Mucosa of stomach (tissue), 1 donor: ENCODE measurements around the gene IDI1.
"Not testable (repeated sequence)": the region's sequence is repeated elsewhere in the genome, so short reads cannot be mapped to it uniquely, and the experiment has no call there.

ENCODE experiments used
- H3K27me3 ChIP-seq: one replicate; pipeline ENCODE4 v1.7.0; 2013; ENCODE audit warnings: mild to moderate bottlenecking, low read length; ENCODE audit not compliant: control insufficient read depth, insufficient read depth
- H3K36me3 ChIP-seq: one replicate; pipeline ENCODE4 v1.7.0; 2013; ENCODE audit warnings: low read length; ENCODE audit not compliant: control insufficient read depth, insufficient read depth
- H3K4me1 ChIP-seq: one replicate; pipeline ENCODE4 v1.7.0; 2013; ENCODE audit warnings: mild to moderate bottlenecking, low read length; ENCODE audit not compliant: control insufficient read depth, insufficient read depth
- H3K4me3 ChIP-seq: one replicate; pipeline ENCODE4 v1.7.0; 2013; ENCODE audit warnings: low read length
- H3K9ac ChIP-seq: one replicate; pipeline ENCODE4 v1.7.0; 2013; ENCODE audit warnings: mild to moderate bottlenecking, low read length, moderate library complexity
- H3K9me3 ChIP-seq: one replicate; pipeline ENCODE4 v1.7.0; 2013; ENCODE audit warnings: mild to moderate bottlenecking, low read length, moderate library complexity; ENCODE audit not compliant: control insufficient read depth
- donor health status: Pancreatic carcinoma.

The IDI1 gene

GRCh38 chr10:1022413-1022812 lies 26.5 kb downstream of the IDI1 start:
- Histone ChIP-seq H3K9ac (no peak overlapping the region), H3K27me3 (no peaks in the 10 kb centered on the region), H3K4me3 (no peak overlapping the region), H3K4me1 (no peaks in the 10 kb centered on the region), H3K9me3 (no peaks in the 10 kb centered on the region), H3K36me3 (no peaks in the 10 kb centered on the region)

DNA sequence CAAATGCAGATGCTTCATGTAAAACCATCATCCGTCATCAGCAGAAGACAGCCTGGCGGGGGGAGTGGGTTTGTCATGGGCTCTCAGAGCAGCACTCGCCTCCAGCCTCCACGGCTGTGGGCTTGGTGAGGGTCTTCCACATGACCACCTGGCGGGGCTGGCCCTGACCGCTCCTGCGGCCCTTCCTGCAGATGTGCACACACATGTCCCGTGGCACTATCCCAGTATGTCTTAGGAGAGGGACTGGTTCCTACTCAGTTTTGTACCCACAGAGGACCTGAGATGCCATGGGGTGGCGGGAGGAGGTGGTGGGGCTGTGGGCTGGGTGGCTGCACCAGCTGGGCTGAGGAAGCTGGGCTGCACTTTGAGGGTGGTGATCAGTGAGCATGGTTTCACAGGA lies 28.0 kb downstream of the IDI1 start:
- Histone ChIP-seq H3K27me3 (no peaks in the 10 kb centered on the region), H3K9me3 (no peaks in the 10 kb centered on the region), H3K4me3 (no peak overlapping the region), H3K36me3 (peaks cover 5% of the 10 kb centered on the region), H3K9ac (no peak overlapping the region), H3K4me1 (no peaks in the 10 kb centered on the region)

GRCh38 chr10:1020460-1020859 lies 28.5 kb downstream of the IDI1 start:
- H3K4me1 ChIP-seq, result no peaks in the 10 kb centered on the region
- H3K9ac ChIP-seq, result no peak overlapping the region
- no peaks in the 10 kb centered on the region for H3K27me3 ChIP-seq
- H3K9me3 ChIP-seq, result no peaks in the 10 kb centered on the region
- H3K4me3 ChIP-seq, result no peak overlapping the region
- peaks cover 8% of the 10 kb centered on the region for H3K36me3 ChIP-seq

- Histone ChIP-seq H3K36me3 (peaks cover 8% of the 10 kb centered on the region), H3K27me3 (no peaks in the 10 kb centered on the region)
These were observed 29.6 kb downstream of the IDI1 start for GRCh38 chr10:1019362-1019761.

DNA sequence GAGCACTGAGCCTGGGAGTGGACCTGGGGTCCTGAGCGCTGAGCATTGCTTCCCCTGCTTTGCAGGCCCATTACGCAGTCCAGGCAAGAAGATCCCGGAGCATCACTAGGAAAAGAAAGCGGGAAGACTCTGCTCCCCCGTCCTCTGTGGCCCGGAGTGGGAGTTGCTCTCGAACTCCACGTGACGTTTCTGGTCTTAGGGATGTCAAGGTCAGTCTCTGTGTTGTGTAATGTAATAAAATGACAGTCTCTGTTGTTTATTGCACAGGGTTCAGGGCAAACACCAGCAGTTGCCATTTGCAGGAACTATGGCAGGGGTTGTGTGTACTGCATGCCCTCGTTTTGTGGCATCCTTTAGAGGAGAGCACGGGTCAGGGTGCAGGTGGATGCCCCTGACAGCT lies 33.2 kb downstream of the IDI1 start:
- no peak overlapping the region for H3K9ac ChIP-seq
- H3K36me3 ChIP-seq, result peaks cover 8% of the 10 kb centered on the region
- no peaks in the 10 kb centered on the region for H3K27me3 ChIP-seq
- no peaks in the 10 kb centered on the region for H3K9me3 ChIP-seq
- no peaks in the 10 kb centered on the region for H3K4me1 ChIP-seq
- H3K4me3 ChIP-seq, result no peak overlapping the region

More at GRCh38 chr10:1019362-1019761, 29.6 kb downstream of the IDI1 start:
- no peak overlapping the region for H3K4me3 ChIP-seq
- H3K9ac ChIP-seq, result no peak overlapping the region
- H3K4me1 ChIP-seq, result no peaks in the 10 kb centered on the region
- H3K9me3 ChIP-seq, result no peaks in the 10 kb centered on the region

DNA sequence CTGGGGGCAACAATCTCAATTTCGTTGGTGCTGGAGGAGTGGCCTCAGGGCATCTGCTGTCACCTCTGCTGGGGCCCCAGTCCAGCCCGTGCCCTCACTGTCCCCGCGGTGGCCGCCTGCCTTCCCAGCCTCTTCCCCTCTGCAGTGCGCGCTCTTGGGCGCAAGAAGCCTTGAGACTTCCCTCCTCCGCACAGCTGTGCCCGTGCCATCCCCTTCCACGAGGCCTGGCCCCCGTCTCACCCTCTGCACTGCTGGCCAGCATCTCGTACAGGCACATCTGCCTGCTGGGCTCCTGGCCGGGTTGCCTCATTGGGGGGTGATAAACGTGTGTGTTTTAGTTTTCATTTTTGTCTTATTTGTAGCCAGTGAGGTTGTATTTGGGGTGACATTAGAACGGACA lies 37.2 kb downstream of the IDI1 start:
- Histone ChIP-seq H3K4me3 (no peak overlapping the region), H3K4me1 (no peaks in the 10 kb centered on the region), H3K9ac (no peak overlapping the region), H3K9me3 (no peaks in the 10 kb centered on the region), H3K27me3 (no peaks in the 10 kb centered on the region), H3K36me3 (peaks cover 8% of the 10 kb centered on the region)

DNA sequence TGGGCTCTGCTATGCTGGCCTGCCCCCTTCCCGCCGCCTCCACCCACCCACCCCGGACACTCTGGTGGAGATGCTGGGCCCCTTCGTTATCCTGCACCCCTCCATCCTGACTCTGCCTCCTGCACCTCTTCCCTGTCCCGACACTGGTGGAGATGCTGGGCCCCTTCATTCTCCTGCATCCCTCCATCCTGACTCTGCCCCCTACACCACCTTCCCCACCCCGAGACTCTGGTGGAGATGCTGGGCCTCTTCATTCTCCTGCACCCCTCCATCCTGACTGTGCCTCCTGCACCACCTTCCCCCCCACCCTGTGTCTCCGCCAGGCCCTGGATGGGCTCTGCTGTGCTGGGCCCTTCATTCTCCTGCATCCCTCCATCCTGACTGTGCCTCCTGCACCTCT lies 38.2 kb downstream of the IDI1 start:
- peaks cover under 1% of the 10 kb centered on the region for H3K36me3 ChIP-seq

DNA sequence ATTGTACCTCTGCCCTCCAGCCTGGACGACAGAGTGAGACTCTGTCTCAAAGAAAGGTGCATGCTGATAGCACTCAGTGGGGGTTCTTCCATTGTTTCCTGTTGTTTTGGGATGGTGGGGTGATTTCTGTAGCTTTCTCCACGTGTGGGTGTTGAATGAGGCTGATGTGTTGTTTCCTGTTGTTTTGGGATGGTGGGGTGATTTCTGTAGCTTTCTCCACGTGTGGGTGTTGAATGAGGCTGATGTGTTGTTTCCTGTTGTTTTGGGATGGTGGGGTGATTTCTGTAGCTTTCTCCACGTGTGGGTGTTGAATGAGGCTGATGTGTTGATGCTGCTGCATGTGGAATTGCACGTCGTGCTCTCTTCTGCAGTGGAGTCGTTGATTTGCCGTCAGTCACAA lies 39.0 kb downstream of the IDI1 start:
- not testable (repeated sequence) for H3K9me3 ChIP-seq, H3K4me1 ChIP-seq, H3K36me3 ChIP-seq, H3K4me3 ChIP-seq, H3K9ac ChIP-seq, H3K27me3 ChIP-seq

More for the DNA sequence above, 38.2 kb downstream of the IDI1 start:
- H3K27me3 ChIP-seq, result no peaks in the 10 kb centered on the region
- H3K4me1 ChIP-seq, result no peaks in the 10 kb centered on the region
- no peaks in the 10 kb centered on the region for H3K9me3 ChIP-seq
- no peak overlapping the region for H3K4me3 ChIP-seq
- no peak overlapping the region for H3K9ac ChIP-seq

DNA sequence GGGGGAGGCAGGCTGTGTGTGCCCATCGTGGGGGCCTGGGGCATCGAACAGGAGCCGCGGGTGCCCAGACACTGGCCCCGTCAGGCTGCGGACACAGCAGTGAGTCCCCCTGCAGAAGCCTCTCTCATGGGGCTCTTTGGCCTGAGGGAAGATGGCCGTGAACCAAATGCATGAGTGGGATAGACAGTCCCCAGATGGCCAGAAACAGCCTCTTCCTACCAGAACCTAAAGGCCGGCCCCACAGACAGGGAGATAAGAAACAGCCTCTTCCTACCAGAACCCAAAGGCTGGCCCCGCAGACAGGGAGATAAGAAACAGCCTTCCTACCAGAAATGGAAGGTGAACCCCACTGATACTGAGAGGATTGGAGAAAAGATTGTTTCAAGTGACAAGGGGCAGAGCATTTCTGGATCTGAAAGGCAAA lies 39.8 kb downstream of the IDI1 start:
- no peak overlapping the region for H3K4me3 ChIP-seq
- no peaks in the 10 kb centered on the region for H3K4me1 ChIP-seq
- H3K36me3 ChIP-seq, result no peaks in the 10 kb centered on the region
- no peaks in the 10 kb centered on the region for H3K27me3 ChIP-seq
- H3K9me3 ChIP-seq, result no peaks in the 10 kb centered on the region
- no peak overlapping the region for H3K9ac ChIP-seq

- Histone ChIP-seq H3K9me3 (no peaks in the 10 kb centered on the region), H3K4me3 (no peak overlapping the region), H3K9ac (no peak overlapping the region), H3K36me3 (peaks cover 9% of the 10 kb centered on the region), H3K4me1 (no peaks in the 10 kb centered on the region), H3K27me3 (no peaks in the 10 kb centered on the region)
These were observed 41.3 kb downstream of the IDI1 start for GRCh38 chr10:1007583-1007982.

DNA sequence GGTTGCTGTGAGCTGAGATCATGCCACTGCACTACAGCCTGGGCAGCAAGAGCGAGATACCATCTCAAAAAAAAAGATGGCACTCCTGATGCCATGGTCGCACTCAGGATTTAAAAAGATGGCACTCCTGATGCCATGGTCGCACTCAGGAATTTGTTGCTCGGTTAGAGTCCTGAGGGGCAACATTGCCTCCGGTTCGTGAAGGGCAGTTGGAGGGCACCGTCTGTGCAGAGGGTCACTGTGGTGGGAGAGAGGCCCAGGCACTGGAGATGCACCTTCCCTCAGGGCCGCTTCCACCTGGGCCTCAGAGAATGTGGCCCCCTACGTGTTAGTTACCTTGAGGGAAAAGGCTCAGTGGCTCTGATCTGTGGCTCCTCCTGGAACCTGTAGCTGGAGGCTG lies 42.3 kb downstream of the IDI1 start:
- Histone ChIP-seq H3K36me3 (peaks cover 9% of the 10 kb centered on the region), H3K4me3 (no peak overlapping the region), H3K27me3 (no peaks in the 10 kb centered on the region), H3K4me1 (no peaks in the 10 kb centered on the region), H3K9me3 (no peaks in the 10 kb centered on the region), H3K9ac (no peak overlapping the region)

DNA sequence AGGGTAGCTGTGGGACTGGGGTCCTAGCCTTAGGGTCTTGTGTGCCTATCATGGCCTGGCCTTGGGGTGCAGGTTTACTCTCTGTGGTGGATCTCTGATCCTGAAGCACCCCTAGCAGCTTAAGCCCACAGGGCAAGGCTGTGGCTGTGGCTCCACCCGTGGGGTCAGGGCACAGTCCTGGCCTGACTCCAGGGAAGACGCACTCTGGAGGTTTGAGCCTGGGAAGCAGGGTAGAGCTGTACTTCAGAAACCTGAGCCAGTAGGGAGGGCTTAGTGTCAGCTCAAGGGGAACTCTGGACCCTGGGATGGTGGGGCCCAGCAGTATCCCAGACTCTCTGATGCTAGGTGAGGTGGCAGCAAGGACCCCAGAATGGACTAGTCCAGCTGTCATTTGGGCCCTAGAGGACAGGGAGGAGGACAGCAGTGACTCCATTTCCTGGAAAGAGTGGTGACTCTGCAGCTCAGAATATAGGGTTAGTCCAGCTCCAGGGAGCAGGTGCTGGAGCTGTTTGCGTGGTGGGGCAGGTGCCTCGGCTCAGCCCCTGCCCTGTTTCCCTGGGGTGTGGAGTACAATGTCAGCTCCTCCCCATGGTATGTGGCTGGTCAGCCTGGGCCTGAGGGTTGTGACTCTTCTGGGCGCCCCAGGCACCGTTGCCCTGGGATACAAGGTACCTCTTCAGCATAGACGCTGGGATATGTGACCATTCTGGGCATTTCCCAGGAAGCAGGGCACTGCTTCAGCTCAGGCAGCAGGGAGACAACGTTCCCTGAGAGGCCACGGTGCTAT lies 44.8 kb downstream of the IDI1 start:
- Histone ChIP-seq H3K9me3 (no peaks in the 10 kb centered on the region), H3K4me1 (no peaks in the 10 kb centered on the region), H3K27me3 (no peaks in the 10 kb centered on the region), H3K36me3 (peaks cover 9% of the 10 kb centered on the region), H3K4me3 (no peak overlapping the region), H3K9ac (no peak overlapping the region)
